ENCODE data around the gene BLOC1S3.

GRCh38 chr19:45170146-45171106, 8.2 kb upstream of the BLOC1S3 start:
- TF ChIP-seq, protein P1, sequence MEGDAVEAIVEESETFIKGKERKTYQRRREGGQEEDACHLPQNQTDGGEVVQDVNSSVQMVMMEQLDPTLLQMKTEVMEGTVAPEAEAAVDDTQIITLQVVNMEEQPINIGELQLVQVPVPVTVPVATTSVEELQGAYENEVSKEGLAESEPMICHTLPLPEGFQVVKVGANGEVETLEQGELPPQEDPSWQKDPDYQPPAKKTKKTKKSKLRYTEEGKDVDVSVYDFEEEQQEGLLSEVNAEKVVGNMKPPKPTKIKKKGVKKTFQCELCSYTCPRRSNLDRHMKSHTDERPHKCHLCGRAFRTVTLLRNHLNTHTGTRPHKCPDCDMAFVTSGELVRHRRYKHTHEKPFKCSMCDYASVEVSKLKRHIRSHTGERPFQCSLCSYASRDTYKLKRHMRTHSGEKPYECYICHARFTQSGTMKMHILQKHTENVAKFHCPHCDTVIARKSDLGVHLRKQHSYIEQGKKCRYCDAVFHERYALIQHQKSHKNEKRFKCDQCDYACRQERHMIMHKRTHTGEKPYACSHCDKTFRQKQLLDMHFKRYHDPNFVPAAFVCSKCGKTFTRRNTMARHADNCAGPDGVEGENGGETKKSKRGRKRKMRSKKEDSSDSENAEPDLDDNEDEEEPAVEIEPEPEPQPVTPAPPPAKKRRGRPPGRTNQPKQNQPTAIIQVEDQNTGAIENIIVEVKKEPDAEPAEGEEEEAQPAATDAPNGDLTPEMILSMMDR (IDR thresholded peaks at IDR 0.05; ENCODE audit: low read depth, low read length, poor library complexity, severe bottlenecking): no peak
- TF ChIP-seq EZH2phosphoT487 (IDR thresholded peaks at IDR 0.05; ENCODE audit: borderline replicate concordance, low read length): no peak

Data from DOHH2 (cell line).